ENCODE results near the gene CHURC1.

Gene CHURC1

DNA sequence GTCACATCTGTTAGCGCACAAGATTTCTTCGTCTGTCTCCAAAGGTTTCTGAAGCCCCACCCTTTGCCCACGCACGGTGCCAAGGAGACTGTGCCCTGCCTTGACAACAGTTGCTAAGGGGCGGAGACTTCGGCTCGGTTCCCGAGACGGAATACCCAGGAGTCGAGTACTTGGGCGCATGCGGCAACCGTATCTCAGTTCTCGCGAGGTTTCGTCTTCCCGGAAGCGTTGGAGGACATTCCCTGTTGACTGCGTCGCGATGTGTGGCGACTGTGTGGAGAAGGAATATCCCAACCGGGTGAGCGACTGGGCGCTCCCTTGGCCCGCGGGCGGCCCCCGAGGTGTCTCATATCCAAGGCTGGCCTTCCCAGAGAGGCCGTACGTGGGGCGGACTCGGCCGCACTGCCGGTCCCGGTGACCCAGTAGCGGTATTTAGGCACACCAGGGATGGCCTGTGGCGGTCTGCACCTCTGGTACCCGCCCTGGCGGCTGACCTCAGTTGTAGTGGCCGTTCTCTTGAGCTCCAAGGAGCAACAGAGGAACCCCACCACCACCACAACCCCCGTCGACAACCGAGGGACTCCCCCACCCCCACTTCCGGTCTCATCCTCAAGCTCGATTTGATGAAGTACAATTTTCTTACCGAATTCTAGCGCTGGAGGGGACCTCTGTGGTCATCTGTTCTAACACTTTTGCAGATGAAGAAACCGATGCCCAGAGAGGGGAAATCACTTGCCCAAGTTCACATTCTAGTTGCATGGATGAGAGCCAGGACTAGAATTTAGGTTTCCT is at the start of gene CHURC1:
CHURC1 (plus strand) TSS at position 219 of the 792 bp plus-strand sequence; CDS start at position 260, 41 bp downstream.
- DNase-seq (ENCODE audit: low read depth), result peak; percentile 97

DNA sequence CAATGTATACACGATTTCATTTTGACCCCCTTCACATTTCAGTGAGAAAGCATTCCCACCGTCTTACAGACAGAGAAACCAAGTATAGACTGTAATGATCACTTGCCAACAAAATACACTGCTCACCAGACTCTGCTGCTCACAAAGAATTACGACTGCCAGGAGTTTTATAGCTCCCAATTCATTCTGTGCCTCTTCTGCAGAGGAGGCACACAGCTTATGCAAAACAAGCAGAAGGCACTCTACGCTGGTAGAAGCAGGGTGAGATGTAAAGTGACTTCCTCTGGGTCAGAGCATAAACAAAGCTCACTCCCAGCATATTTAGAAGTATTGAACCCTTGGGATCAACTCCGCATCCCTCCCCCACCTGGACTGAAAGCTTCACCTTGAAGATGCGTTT is 49.1 kb upstream of the CHURC1 start:
- no peak for DNase-seq (ENCODE audit: low read depth)

DNA sequence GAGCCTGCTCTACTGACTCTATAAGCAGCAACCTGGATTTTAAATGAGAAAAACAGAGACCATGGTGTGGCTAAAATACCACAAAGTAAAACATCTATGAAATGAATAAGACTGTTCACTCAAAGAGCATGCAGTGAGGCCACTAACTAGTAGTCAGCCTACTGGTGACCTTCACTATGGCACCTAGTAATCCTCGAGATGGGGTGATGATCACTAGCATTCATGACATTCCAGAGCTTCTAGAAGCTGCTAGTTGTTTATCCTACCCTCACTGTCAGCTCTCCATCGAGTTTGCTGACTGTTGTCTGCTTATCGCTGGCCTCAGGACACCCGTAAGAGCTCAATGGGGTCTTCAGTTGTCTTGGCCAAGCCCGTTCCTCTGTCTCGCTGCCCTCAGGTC is 48.3 kb upstream of the CHURC1 start:
- no peak for DNase-seq (ENCODE audit: low read depth)

DNA sequence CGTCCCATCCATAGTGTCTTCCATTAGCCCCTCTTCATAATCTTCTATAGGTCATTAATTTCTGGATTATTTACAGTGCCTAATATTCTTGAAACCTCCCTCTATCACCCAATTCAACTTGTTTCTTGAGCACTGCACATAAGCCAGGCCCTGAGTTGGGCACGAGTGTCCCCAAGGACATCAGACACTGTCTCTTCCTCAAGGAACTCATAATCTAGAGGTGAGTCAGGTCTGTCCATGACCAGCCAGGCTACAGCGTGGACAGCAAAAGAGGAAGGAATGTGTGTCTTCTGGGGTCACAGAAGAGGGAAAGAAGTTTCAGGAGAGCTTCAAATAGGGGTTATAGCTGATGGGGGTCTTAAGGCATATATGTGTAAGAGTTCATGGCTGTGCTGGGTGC is 47.1 kb upstream of the CHURC1 start:
- no peak for DNase-seq (ENCODE audit: low read depth)

DNA sequence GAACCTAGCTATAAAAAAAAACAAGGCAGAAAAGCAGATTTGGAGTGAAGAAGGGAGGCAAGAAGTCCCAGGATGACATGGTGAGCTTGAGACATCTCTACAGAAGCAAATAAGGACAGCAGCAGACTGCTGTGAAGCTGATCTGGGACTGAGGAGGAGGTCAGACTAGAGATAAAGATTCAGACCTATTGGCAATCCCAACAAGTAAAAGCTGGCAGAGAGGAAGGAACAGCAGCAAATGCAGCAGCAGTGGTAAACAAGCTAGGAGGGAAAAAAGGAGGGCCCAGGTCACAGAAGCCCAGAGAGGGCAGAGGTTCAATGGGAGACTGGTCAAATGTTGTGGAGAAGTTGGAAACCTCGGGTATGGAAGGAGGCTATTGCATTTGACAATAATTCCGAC is 45.9 kb upstream of the CHURC1 start:
- no peak for DNase-seq (ENCODE audit: low read depth)

DNA sequence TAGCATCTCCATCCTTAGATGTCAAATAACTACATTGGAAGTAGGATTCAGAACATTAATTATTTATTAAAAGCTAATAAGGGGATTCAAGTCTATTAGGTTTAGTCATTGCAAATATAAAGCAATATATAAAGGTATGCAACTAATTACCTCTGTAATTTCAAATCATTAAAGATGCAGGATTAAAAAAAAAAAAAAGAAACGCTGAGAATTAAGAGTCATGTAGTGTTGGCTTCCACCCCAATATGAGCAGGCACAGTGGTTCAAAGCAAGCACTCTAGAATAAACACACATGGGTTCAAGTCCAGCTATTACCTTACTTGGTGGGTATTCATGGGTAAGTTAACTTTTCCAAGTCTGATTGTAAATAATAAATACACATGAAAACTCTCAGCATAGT is 45.4 kb upstream of the CHURC1 start:
- DNase-seq (ENCODE audit: low read depth), result no peak

DNA sequence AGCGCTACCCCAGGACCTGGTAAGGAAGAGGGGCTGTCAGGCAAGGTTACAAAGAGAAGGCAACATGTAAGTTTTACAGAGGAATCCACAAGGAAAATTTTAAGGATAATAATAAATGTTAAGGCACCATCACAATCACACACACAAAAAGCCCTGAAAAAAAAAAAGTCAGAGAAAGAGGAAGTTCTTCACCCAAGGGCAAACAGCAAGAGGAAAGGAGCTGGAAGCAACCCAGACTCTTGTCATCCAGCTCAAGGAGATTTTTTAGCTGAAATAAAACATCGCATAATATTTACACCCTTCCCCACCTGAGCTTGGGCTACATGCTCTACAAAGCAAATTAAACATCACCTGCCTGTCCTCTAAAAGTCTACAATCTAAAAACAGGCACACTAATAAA is 44.1 kb upstream of the CHURC1 start:
- DNase-seq (ENCODE audit: low read depth), result no peak

DNA sequence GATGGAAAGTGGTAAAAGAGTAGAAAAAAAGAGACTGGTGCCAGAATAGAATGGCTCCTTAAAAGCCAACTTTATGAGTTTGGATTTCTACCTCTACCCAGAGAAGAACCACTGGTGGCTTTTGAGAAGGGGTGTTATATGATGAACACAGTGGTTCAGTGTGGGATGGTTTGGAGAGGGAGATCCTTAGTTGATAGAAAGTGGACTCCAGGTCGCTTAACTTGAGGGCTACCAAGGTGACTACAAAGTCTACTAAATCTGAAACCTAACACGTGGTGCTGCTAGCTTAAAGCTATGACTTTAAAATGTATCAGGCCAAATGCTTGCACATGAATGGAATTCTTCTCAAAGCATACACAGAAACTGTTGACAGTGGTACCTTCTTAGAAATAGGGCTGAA is 42.9 kb upstream of the CHURC1 start:
- DNase-seq (ENCODE audit: low read depth), result no peak

DNA sequence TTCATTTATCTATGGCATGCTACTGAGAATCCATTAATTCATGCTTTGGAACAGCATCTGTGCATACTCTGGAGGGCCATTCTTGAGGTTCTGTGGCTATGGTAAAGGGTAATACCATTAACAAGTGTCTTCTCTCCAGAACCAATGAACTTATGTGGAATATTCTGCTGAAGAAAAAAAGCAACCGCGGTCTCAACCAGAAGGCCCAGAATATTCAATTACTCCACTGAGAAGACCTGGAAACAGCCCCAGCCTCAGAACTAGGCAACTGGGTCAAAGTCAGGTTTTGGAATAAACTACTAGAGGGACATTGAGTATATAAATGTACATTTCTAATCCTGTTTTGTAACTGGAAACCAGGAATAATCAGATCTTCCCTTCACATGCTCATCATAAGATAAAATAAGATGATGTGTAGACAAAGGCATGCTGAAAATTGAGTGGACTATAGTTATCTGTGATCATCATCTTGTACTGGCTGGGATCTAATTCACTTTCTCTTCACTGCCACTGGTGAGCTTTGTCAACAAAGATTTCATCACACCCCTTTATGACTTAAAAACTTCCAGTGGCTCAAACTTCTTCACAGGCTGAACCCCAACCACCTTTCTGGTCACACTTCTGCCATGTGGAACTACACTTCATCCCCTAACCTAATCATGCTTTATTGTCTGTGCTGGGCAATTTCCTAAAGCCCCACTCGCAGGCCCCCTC is 40.6 kb upstream of the CHURC1 start:
- no peak for DNase-seq (ENCODE audit: low read depth)

DNA sequence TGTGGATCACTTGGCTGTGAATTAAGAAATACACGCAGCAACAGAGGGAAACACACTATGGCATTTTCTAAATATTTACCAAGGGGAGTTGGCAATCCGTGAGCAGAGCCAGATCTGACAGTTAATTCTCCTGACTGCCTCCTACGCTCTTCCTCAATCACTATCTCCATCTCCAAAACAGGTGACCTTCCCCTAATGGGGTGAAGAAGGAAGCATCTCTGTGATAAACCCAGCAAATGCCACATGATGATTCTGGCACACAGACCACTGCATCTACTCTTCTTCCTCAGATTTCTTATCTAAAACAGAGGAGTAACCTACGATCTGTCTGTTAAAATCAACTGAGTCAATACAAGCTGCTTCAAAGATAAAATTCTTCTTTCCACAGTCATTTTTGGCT is 38.9 kb upstream of the CHURC1 start:
- DNase-seq (ENCODE audit: low read depth), result no peak

DNA sequence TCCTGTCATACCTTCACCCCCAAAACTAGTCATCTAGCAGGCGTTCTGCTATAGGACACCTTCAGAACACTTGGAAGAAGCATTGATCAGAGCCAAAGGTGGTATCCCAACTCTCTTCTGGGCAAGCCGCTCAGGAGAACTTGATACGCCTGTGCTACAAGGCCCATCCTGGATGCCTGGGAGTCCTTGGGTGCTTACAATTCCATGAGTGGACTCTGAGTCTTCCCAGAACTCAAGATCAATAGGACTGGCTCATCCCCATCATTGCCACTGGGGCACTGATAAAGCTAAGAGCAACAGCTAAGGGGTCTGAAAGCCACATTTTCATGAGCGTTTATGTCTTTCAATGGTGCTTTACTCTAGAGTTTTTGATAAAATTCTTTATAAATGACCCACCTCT is 36.4 kb upstream of the CHURC1 start:
- DNase-seq (ENCODE audit: low read depth), result no peak

DNA sequence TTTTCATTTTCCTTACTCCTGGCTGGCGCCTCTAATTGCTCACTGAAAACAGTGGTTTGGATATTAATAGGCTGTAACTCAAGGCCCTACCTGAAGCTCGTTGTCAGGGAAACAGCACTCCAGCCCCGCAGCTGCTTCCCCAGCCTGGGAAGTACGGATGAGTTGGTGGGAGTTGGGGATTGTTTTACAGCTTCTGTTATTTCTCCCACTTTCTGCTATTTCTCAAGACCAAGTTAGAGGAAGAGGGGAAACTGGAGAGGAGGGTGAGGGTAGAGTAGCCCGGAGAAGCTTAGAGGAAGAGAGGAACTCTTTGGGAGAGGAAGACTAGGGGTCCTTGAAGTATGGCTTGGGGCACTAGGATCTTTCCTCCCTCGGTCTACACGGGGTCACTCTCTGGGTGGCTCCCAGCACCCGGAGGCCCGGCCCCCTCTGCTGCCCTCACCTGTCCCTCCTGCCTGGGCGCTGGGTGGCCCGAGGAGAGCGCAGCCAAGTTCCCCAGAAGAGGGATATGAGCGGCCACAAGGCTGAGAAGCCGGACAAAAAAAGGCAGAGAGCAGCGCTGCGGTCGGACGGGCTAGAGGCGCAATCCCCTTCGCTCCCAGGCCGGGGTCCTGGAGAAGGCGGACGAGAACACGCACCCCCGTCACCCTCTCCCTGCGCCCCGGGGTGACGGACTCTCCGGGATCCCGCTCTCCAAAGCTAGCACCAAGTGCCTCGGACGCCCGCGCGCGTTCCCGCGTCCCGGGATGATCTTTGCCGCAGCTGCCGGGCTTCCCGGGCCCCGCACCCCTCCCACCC is 35.2 kb upstream of the CHURC1 start:
- no peak for DNase-seq (ENCODE audit: low read depth)

DNA sequence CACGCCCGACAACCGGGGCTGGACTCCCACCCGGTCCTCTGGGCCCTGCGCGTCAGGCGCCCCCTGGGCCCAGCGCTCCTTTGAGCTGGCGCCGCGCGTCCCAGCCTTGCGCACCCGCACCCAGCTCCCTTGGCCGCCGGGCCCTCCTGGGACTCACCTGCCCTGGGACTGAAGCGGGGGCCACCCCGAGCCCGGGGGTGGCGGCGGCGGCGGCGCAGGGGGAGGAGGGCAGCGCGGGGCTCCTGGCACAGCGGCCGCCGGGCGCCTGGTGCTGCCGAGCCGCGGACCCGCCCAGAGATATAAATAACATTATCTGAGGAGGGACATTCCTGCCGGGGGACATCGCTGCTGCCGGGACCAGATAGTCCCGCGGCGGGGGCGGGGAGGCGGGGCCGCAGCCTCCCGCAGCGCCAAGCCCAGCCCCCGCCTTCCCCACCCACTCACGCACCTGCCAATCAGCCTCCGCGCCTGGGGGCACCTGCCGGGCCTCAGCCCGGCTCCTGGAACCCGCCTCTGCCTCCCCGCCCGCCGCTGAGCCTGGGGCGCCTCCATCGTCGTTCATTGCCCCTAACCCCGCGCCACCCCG is 34.5 kb upstream of the CHURC1 start, which contains the start of gene SPTB:
SPTB (minus strand) TSS at position 273 of the 586 bp plus-strand sequence. CDS start 56,813 bp downstream, outside the sequence.
- no peak for DNase-seq (ENCODE audit: low read depth)

DNA sequence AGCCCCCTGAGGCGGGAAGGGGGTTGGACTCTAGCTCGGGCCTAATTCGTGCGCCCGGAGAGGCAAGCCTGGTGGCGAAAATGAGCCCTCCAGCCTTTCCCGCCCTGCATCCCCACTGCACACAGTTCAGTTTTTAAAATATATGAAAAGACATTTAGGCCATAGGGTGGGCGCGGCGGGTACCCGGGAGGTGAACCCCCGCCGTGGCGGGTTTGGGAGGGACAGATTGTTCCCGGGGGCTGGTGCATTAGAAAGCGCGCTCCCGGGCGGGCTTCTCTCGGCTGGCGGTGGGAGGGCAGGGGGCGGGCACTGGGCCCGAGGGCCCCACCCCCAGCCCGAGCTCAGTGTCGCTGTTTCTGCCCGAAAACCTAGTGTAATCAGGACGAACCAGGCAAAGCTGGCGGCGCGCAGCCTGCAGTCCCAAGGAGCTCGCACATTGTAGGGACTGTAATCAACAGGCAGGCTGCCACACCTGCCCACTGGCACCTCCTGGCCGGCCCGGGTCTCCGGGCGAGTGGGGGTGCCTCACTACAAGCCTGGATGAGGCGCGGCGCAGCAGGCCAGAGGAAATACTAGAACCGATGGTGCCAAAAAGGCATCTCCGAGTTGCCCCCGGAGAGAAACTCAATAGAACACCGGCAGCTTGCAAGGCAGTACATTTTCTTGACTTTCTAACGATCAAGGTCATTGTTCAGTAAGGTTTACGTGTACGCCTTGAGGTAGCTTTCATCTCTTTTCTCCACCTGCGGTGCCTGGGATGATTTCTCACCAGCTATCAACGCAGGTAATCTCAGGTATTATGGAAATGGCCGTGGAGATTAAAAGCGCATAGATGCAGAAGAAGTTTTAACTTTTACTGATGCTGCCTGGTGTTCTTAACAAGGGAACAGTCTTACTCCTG is 33.8 kb upstream of the CHURC1 start:
- DNase-seq (ENCODE audit: low read depth), result no peak

DNA sequence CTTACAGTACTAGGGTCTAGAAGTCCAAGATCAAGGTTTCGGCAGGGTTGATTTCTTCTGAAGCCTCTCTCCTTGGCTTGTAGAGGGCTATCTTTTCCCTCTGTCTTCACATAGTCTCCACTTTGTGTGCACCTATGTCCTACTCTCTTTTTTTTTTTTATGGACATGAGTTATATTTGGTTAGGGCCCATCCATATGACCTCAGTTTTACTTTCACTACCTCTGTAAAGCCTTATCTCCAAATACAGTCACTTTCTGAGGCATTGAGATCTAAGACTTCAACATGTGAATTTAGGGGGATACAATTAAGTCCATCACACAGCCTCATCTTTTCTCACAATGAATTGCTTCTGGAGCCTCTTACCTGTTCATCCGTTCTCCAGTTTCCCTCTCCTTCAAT is 28.7 kb upstream of the CHURC1 start:
- DNase-seq (ENCODE audit: low read depth), result no peak

DNA sequence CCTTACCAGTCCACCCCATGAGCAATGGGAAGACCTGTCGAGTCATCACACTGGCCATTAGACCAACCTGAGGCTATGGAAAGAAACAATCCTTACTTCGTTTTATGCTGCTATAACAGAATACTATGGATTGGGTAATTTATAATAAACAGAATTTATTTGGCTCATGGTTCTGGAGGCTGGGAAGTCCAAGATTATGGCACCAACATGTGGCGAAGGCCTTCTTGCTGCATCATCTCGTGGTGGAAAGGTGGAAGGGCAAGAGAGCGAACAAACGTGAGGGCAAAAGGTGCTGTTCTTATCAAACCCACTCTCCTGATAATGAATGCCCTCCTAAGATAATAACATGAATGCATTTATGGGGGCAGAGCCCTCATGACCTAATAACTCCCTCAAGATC is 24.9 kb upstream of the CHURC1 start:
- no peak for DNase-seq (ENCODE audit: low read depth)

DNA sequence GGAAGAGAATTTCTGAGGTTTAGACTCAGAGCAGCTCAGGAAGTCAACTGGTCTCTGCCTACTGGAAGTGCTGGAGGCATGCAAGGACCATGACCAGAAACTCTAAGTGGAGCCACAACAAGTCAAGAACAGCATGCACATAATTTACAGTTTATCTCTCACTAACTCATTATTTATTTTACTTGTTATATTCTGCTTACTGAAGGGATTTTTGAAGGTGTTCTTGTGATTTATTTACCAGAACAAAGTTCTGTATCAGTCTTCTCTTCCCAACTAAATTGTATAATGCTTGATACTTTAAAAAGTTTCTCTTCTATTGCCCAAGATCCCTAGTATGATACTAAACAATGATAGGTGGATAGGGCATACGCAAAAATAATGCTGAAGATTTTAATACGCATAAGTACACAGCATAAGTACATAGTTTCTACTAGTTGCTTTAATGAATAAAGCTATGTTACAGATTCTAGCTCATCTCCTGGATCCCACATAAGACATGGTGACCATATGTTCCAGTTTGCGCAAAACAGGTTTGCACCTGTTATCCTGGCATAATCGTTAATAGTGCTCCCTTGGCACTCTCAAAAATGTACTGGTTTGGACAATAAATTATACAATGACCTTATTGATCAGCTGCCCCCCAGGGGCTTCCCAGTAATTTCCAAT is 22.9 kb upstream of the CHURC1 start:
- no peak for DNase-seq (ENCODE audit: low read depth)

DNA sequence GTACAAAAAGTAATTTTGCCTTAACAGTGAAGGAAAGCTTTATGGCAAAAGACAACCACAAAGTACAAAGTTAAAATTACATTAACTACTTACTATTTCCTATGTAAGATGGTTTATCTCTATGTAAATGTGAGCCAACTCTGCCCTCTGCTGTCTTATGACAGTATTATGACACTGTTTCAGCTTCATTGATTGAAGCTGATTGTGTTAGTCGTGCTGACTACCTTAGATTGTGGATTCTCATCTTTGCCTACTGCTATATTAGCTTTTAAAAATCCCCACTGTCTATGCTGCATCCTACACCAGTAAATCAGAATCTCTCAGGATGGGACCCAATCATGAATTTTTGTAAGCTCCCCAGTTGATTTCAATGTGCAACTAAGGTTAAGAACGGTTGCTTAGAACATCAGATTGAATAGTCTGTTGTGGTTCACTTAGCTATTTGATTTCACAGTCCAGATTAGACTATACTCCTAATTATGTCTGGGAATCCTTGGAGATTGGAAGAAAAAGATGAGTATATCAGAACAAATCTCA is 22.3 kb upstream of the CHURC1 start:
- peak; percentile 41 for DNase-seq (ENCODE audit: low read depth)

DNA sequence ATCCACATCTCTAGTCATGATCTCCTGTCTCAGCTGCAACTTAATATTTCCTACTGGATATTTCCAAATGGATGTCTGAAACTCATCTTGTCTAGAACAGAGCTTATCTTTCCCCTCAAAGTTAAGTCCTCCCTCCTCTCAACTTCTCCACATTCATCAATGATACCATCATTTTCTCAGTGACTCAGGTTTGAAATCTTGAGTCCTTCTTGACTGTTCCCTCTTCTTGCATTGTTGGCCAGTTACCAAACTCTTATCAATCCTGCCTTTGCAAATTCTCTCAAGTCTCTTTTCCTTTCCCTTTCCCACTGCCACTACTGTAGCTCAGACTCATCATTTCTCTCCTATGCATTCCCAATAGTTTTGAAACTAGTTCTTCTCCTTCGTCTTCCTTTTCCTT is 14.3 kb upstream of the CHURC1 start:
- DNase-seq (ENCODE audit: low read depth), result no peak

DNA sequence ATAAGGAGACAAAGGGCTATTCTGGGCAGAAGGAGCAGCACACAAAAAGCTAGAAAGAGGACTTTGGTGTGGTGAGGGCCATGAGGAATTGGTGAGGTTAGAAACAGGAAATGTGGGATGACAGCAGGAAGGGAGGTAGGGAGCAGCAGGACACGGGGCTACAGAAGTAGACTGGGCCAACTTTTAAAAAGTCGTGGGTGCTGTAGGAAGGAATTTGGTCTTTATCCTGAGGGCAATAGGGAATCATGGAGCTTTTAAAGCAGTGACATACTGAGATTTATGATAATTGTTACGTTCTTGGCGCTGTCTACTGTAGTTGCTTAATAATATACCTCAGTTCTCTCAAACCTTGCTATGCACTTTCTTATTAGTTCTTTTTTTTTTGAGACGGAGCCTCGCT is 8.2 kb upstream of the CHURC1 start:
- DNase-seq (ENCODE audit: low read depth), result no peak

Measured in stromal cell of bone marrow (primary cell).